Neural cell (in vitro differentiated cells): ENCODE results near the gene PTGR3. TPM values are rescaled to one million over a fixed set of nuclear protein-coding genes. Genes with fewer than 3 reads are reported as not detected.

Experiments
- H2AFZ ChIP-seq: fragments of 200-600, 300-800 bp; sonication (generic), shearing (Covaris generic); 2 replicates; pipeline ENCODE4 v1.6.0; 2014; ENCODE audit warnings: low read depth, mild to moderate bottlenecking, antibody characterized with exemption, low read length, moderate library complexity
- H3F3A ChIP-seq: fragments of 200-600 bp; shearing (Covaris generic); 2 replicates; pipeline ENCODE4 v1.6.1; 2016; ENCODE audit warnings: mild to moderate bottlenecking, moderate library complexity, mixed read lengths, antibody characterized with exemption, low read length; ENCODE audit not compliant: insufficient read depth, poor library complexity, severe bottlenecking
- H3K27ac ChIP-seq: fragments of 200-600, 300-800 bp; sonication (generic), shearing (Covaris generic); 2 replicates; pipeline ENCODE4 v1.5.1; 2014; ENCODE audit warnings: mild to moderate bottlenecking, low read length, moderate library complexity
- H3K27me3 ChIP-seq: fragments of 300-800, 200-600 bp; sonication (generic), shearing (Covaris generic); 2 replicates; pipeline ENCODE4 v1.6.0; 2014; ENCODE audit warnings: mild to moderate bottlenecking, low read depth, low read length, moderate library complexity; ENCODE audit not compliant: insufficient read depth
- H3K36me3 ChIP-seq: fragments of 300-800, 200-600 bp; sonication (generic), shearing (Covaris generic); 2 replicates; pipeline ENCODE4 v1.5.1; 2014; ENCODE audit warnings: mild to moderate bottlenecking, antibody characterized with exemption, low read length, moderate library complexity; ENCODE audit not compliant: insufficient read depth
- H3K4me2 ChIP-seq: fragments of 300-800, 200-600 bp; sonication (generic), shearing (Covaris generic); 2 replicates; pipeline ENCODE4 v1.6.0; 2014; ENCODE audit warnings: mild to moderate bottlenecking, low read length
- H3K4me3 ChIP-seq: fragments of 300-800, 200-600 bp; sonication (generic), shearing (Covaris generic); 2 replicates; pipeline ENCODE4 v1.5.1; 2014; ENCODE audit warnings: mild to moderate bottlenecking, low read length, moderate library complexity
- H3K79me2 ChIP-seq: fragments of 200-600 bp; shearing (Covaris generic); replicated peaks from 2 replicates; pipeline ENCODE4 v1.6.0; 2014; ENCODE audit warnings: mild to moderate bottlenecking, low read length, moderate library complexity; ENCODE audit not compliant: insufficient read depth
- H3K9ac ChIP-seq: fragments of 300-800, 200-600 bp; sonication (generic), shearing (Covaris generic); 2 replicates; pipeline ENCODE4 v1.6.1; 2016; ENCODE audit warnings: mild to moderate bottlenecking, low read length, mixed read lengths
- H3K9me2 ChIP-seq: fragments of 200-600 bp; shearing (Covaris generic); 2 replicates; pipeline ENCODE4 v1.6.1; 2016; ENCODE audit warnings: mild to moderate bottlenecking, low read length, mixed read lengths; ENCODE audit not compliant: insufficient read depth
- H3K9me3 ChIP-seq: fragments of 200-600, 300-800 bp; sonication (generic), shearing (Covaris generic); 2 replicates; pipeline ENCODE4 v1.6.1; 2016; ENCODE audit warnings: mild to moderate bottlenecking, mixed run types, low read length, moderate library complexity, mixed read lengths
- H4K20me1 ChIP-seq: fragments of 200-600 bp; shearing (Covaris generic); 2 replicates; pipeline ENCODE4 v1.6.1; 2016; ENCODE audit warnings: mild to moderate bottlenecking, mixed run types; ENCODE audit not compliant: insufficient read depth
- CTCF ChIP-seq: fragments of 450-650 bp; IDR thresholded peaks from 2 replicates; pipeline ENCODE4 v1.5.1; 2014; ENCODE audit warnings: antibody characterized with exemption, mild to moderate bottlenecking, moderate library complexity; ENCODE audit not compliant: poor library complexity, severe bottlenecking
- EP300 ChIP-seq: fragments of 450-650 bp; conservative IDR thresholded peaks from 2 replicates; pipeline ENCODE4 v1.6.1; 2014; ENCODE audit warnings: antibody characterized with exemption, mild to moderate bottlenecking, moderate library complexity; ENCODE audit not compliant: poor library complexity, severe bottlenecking
- EZH2 ChIP-seq: fragments of 200-600, 300-800 bp; shearing (Covaris generic), sonication (generic); IDR thresholded peaks from 2 replicates; pipeline ENCODE4 v1.6.1; 2014; ENCODE audit warnings: antibody characterized with exemption, low read length, borderline replicate concordance, mild to moderate bottlenecking; ENCODE audit not compliant: insufficient read depth, poor library complexity, severe bottlenecking
- MXI1 ChIP-seq: fragments of 450-650 bp; conservative IDR thresholded peaks from 2 replicates; pipeline ENCODE4 v1.6.1; 2014; ENCODE audit warnings: antibody characterized with exemption, mild to moderate bottlenecking; ENCODE audit not compliant: poor library complexity, severe bottlenecking
- POLR2AphosphoS5 ChIP-seq: IDR thresholded peaks from 2 replicates; pipeline ENCODE4 v1.6.1; 2012
- RAD21 ChIP-seq: fragments of 450-650 bp; conservative IDR thresholded peaks from 2 replicates; pipeline ENCODE4 v1.6.1; 2014; ENCODE audit warnings: antibody characterized with exemption, mild to moderate bottlenecking, moderate library complexity
- REST ChIP-seq: IDR thresholded peaks from 2 replicates; pipeline ENCODE4 v1.6.1; 2012; ENCODE audit warnings: borderline replicate concordance
- SMC3 ChIP-seq: fragments of 450-650 bp; conservative IDR thresholded peaks from 2 replicates; pipeline ENCODE4 v1.6.1; 2014; ENCODE audit warnings: antibody characterized with exemption, mild to moderate bottlenecking, moderate library complexity; ENCODE audit not compliant: poor library complexity
- TAF1 ChIP-seq: IDR thresholded peaks from 2 replicates; pipeline ENCODE4 v1.6.1; 2012; ENCODE audit warnings: low read depth
- polyA plus RNA-seq: library from polyadenylated mRNA; depleted of rRNA; stranded (reverse); fragments of >200 nt; gene quantifications from 2 replicates; pipeline ENCODE4 v1.2.3, GENCODE V29; 2014

Gene PTGR3
- polyA plus RNA-seq, 1 donor from 2014 or later: 5.9 TPM

GRCh38 chr18:75216212-75216910 is 7.4 kb upstream of the PTGR3 start:
- no peaks in the 10 kb centered on the region for H3K9me2 ChIP-seq
- H3K27ac ChIP-seq: no peak overlapping the region
- TF ChIP-seq SMC3: no peak
- H3K9me3 ChIP-seq: no peaks in the 10 kb centered on the region
- H3K4me3 ChIP-seq: no peak overlapping the region
- no peaks in the 10 kb centered on the region for H3K36me3 ChIP-seq
- no peak overlapping the region for H2AFZ ChIP-seq
- H3K79me2 ChIP-seq: no peaks in the 10 kb centered on the region
- no peak overlapping the region for H3K4me2 ChIP-seq
- no peak overlapping the region for H3K9ac ChIP-seq
- peaks cover 40% of the 10 kb centered on the region for H3K27me3 ChIP-seq
- no peaks in the 10 kb centered on the region for H3F3A ChIP-seq
- no peaks in the 10 kb centered on the region for H4K20me1 ChIP-seq

- Histone ChIP-seq H3K9me2 (no peaks in the 10 kb centered on the region), H2AFZ (no peak overlapping the region), H3K4me2 (no peak overlapping the region), H3K4me3 (no peak overlapping the region), H4K20me1 (no peaks in the 10 kb centered on the region), H3K27ac (no peak overlapping the region), H3K36me3 (no peaks in the 10 kb centered on the region), H3K9ac (no peak overlapping the region), H3K27me3 (peaks cover 46% of the 10 kb centered on the region), H3K9me3 (no peaks in the 10 kb centered on the region), H3K79me2 (no peaks in the 10 kb centered on the region), H3F3A (no peaks in the 10 kb centered on the region)
- TF ChIP-seq EP300 (no peak), POLR2AphosphoS5 (no peak), SMC3 (no peak), EZH2 (no peak), TAF1 (no peak), MXI1 (no peak), REST (no peak), RAD21 (no peak), CTCF (no peak)
These were observed 6.7 kb upstream of the PTGR3 start for GRCh38 chr18:75215663-75216062.
